Measurements from ENCODE around the gene CACFD1. TPM values are rescaled to one million over a fixed set of nuclear protein-coding genes. Genes with fewer than 3 reads are reported as not detected.

CACFD1 gene
- total and polyA plus RNA-seq, 2 donors (not counting 1 experiment from before 2014, with no cell fraction given): 27.4 to 31.1 TPM

DNA sequence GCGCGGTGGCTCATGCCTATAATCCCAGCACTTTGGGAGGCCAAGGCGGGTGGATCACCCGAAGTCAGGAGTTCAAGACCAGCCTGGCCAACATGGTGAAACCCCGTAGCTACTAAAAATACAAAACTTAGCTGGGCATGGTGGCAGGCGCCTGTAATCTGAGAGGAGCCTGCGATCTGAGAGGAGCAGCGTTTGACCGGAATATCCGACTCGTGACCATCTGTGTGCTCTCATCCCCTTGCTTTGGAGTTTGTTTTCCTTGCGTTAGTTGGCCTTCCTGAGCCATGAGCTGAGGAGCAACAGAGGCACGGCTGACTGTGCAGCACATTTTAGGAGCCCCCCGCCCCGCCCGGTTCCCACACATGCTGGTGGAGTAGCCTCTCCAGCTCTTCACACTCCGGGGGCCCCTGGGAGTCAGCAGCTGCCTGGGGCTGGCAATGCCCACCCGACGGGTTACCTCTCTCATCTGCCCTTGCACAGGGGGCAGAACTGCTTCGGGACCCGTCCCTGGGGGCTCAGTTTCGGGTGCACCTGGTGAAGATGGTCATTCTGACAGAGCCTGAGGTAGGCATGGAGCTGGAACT is 34.6 kb upstream of the CACFD1 start:
- DNase-seq (no peak), ATAC-seq (ENCODE audit: low read depth) (no peak)
- Mint-ChIP-seq H3K27ac (no peak overlapping the region), H3K27me3 (peaks cover 14% of the 10 kb centered on the region), H3K4me1 (peaks cover 27% of the 10 kb centered on the region), H3K9me3 (ENCODE audit: insufficient read depth) (no peaks in the 10 kb centered on the region), H3K4me3 (no peak overlapping the region)
- H3K4me1 ChIP-seq (ENCODE audit: control insufficient read depth in 2 of 2, insufficient read depth in 2 of 2, low read length in 2 of 2): peaks cover 26 to 35% of the 10 kb centered on the region in 2 donors
- POLR2A ChIA-PET: interaction anchor here (1.0 kb wide), 1 partner anchor 25 kb away, joined by 3 read pairs; no protein-coding TSS in a partner anchor
- no peaks in the 10 kb centered on the region for H4K20me1 ChIP-seq (ENCODE audit: control insufficient read depth, insufficient read depth, low read length, poor library complexity, severe bottlenecking)
- H3K9ac ChIP-seq (ENCODE audit: low read length): no peak overlapping the region
- H2AFZ ChIP-seq (ENCODE audit: insufficient read depth, low read depth, low read length, poor library complexity, severe bottlenecking): no peak overlapping the region
- 92% methylated on average over 22 of the region's 22 CpGs for WGBS (ENCODE audit: insufficient coverage)
- no peak overlapping the region for H3K4me2 ChIP-seq (replicated peaks; ENCODE audit: low read depth, low read length, poor library complexity, severe bottlenecking)
- intact Hi-C loops (cut with micrococcal nuclease): no loop called here
- H3K36me3 ChIP-seq (replicated peaks in 1 of 2; ENCODE audit: control extremely low read depth in 1 of 2, control insufficient read depth in 1 of 2, extremely low read depth in 1 of 2, insufficient read depth in 2 of 2, low read length in 1 of 2): no peaks in the 10 kb centered on the region
- TF ChIP-seq EZH2 (IDR thresholded peaks at IDR 0.05; ENCODE audit: borderline replicate concordance, insufficient read depth, low read depth, low read length, poor library complexity, severe bottlenecking): no peak
- TF ChIP-seq, protein P1, sequence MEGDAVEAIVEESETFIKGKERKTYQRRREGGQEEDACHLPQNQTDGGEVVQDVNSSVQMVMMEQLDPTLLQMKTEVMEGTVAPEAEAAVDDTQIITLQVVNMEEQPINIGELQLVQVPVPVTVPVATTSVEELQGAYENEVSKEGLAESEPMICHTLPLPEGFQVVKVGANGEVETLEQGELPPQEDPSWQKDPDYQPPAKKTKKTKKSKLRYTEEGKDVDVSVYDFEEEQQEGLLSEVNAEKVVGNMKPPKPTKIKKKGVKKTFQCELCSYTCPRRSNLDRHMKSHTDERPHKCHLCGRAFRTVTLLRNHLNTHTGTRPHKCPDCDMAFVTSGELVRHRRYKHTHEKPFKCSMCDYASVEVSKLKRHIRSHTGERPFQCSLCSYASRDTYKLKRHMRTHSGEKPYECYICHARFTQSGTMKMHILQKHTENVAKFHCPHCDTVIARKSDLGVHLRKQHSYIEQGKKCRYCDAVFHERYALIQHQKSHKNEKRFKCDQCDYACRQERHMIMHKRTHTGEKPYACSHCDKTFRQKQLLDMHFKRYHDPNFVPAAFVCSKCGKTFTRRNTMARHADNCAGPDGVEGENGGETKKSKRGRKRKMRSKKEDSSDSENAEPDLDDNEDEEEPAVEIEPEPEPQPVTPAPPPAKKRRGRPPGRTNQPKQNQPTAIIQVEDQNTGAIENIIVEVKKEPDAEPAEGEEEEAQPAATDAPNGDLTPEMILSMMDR (IDR thresholded peaks at IDR 0.05): no peak
- no peak overlapping the region for H3K27ac ChIP-seq (ENCODE audit: low read length in 2 of 2)
- H3K9me3 ChIP-seq (ENCODE audit: control extremely low read depth in 1 of 3, control insufficient read depth in 2 of 3, insufficient read depth in 1 of 3, low read length in 2 of 3): peaks cover 0 to 5% (median 0%) of the 10 kb centered on the region in 3 donors
- H3K4me3 ChIP-seq (ENCODE audit: control extremely low read depth in 1 of 5, extremely low read depth in 1 of 5, insufficient read depth in 1 of 5, low read depth in 2 of 5, low read length in 4 of 5): no peak overlapping the region
- CTCF ChIA-PET: no interaction called here
- H3K27me3 ChIP-seq (replicated peaks in 1 of 4; ENCODE audit: control extremely low read depth in 1 of 4, control insufficient read depth in 3 of 4, insufficient read depth in 4 of 4, low read length in 3 of 4): peaks cover 0 to 21% (median 5%) of the 10 kb centered on the region in 4 experiments
- H3K79me2 ChIP-seq (ENCODE audit: control insufficient read depth, insufficient read depth, low read length): no peaks in the 10 kb centered on the region

DNA sequence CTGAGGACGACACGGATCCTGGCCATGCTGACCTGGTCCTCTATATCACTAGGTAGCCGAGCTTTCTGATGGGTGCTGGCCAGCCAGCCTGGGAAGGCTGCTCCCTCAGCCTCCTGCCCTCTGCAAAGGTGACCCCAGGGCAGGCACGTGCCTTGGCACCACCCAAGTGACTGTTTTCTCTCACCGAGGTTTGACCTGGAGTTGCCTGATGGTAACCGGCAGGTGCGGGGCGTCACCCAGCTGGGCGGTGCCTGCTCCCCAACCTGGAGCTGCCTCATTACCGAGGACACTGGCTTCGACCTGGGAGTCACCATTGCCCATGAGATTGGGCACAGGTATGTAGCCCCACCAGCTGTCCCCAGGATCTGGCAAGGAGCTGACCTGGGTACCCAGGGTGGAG is 33.8 kb upstream of the CACFD1 start:
- CTCF ChIA-PET: no interaction called here
- TF ChIP-seq EZH2 (IDR thresholded peaks at IDR 0.05; ENCODE audit: borderline replicate concordance, insufficient read depth, low read depth, low read length, poor library complexity, severe bottlenecking): no peak
- TF ChIP-seq, protein P1 (IDR thresholded peaks at IDR 0.05): no peak
- DNase-seq (no peak), ATAC-seq (ENCODE audit: low read depth) (no peak)
- Histone ChIP-seq H3K9ac (ENCODE audit: low read length) (no peak overlapping the region), H3K79me2 (ENCODE audit: control insufficient read depth, insufficient read depth, low read length) (no peaks in the 10 kb centered on the region), H3K27me3 (replicated peaks in 1 of 4; ENCODE audit: control extremely low read depth in 1 of 4, control insufficient read depth in 3 of 4, insufficient read depth in 4 of 4, low read length in 3 of 4) (peaks cover 0 to 21% (median 5%) of the 10 kb centered on the region in 4 experiments), H2AFZ (ENCODE audit: insufficient read depth, low read depth, low read length, poor library complexity, severe bottlenecking) (no peak overlapping the region), H3K4me3 (ENCODE audit: control extremely low read depth in 1 of 5, extremely low read depth in 1 of 5, insufficient read depth in 1 of 5, low read depth in 2 of 5, low read length in 4 of 5) (no peak overlapping the region), H3K27ac (ENCODE audit: low read length in 2 of 2) (no peak overlapping the region), H3K4me2 (replicated peaks; ENCODE audit: low read depth, low read length, poor library complexity, severe bottlenecking) (no peak overlapping the region), H3K36me3 (replicated peaks in 1 of 2; ENCODE audit: control extremely low read depth in 1 of 2, control insufficient read depth in 1 of 2, extremely low read depth in 1 of 2, insufficient read depth in 2 of 2, low read length in 1 of 2) (no peaks in the 10 kb centered on the region), H3K4me1 (ENCODE audit: control insufficient read depth in 2 of 2, insufficient read depth in 2 of 2, low read length in 2 of 2) (peaks cover 17 to 28% of the 10 kb centered on the region in 2 donors), H3K9me3 (ENCODE audit: control extremely low read depth in 1 of 3, control insufficient read depth in 2 of 3, insufficient read depth in 1 of 3, low read length in 2 of 3) (peaks cover 0 to 3% (median 0%) of the 10 kb centered on the region in 3 donors), H4K20me1 (ENCODE audit: control insufficient read depth, insufficient read depth, low read length, poor library complexity, severe bottlenecking) (no peaks in the 10 kb centered on the region)
- 92% methylated on average over 11 of the region's 11 CpGs for WGBS (ENCODE audit: insufficient coverage)
- Mint-ChIP-seq H3K4me1 (peaks cover 22% of the 10 kb centered on the region), H3K27ac (no peak overlapping the region), H3K4me3 (no peak overlapping the region), H3K27me3 (peaks cover 14% of the 10 kb centered on the region), H3K9me3 (ENCODE audit: insufficient read depth) (no peaks in the 10 kb centered on the region)
- POLR2A ChIA-PET: interaction anchor here (1.0 kb wide), 1 partner anchor 24 kb away, joined by 3 read pairs; no protein-coding TSS in a partner anchor
- intact Hi-C loops (cut with micrococcal nuclease): no loop called here
